MM.1S (cell line): ENCODE measurements around the gene PDLIM4.

Source experiments
- CTCF ChIP-seq: fragments of 300-600 bp; sonication (generic); IDR thresholded peaks from 2 replicates; pipeline ENCODE4 v1.5.1; 2016; ENCODE audit warnings: antibody characterized with exemption, low read length, mixed read lengths
- EZH2phosphoT487 ChIP-seq: fragments of 300-600 bp; sonication (generic); IDR thresholded peaks from 2 replicates; pipeline ENCODE4 v1.6.1; 2018; ENCODE audit warnings: antibody characterized with exemption, low read length

GRCh38 chr5:132272311-132273210 is 15.1 kb downstream of the PDLIM4 start:
- TF ChIP-seq EZH2phosphoT487 (no peak), CTCF (peak; percentile 82)
